Omental fat pad (tissue), 4 donors: Measurements from ENCODE around the gene SRP14. TPM values are rescaled to one million over a fixed set of nuclear protein-coding genes. Genes with fewer than 3 reads are reported as not detected.

ENCODE experiments used
- ATAC-seq: fragments of 150-250 bp; one replicate; pipeline ENCODE4 v1.9.1; 2016; ENCODE audit warnings: mild to moderate bottlenecking, moderate library complexity; ENCODE audit not compliant: low FRiP score
- DNase-seq: peaks from one replicate; pipeline ENCODE4 v3.0.0-alpha.2; 2019; ENCODE audit warnings: low spot score
- total RNA-seq, 4 donors: library from RNA; depleted of rRNA; stranded (reverse); fragments of >200 nt; gene quantifications; one replicate each; pipeline ENCODE4 v1.1.0, GENCODE V29; 2016
- TF ChIP-seq, protein P1 (sequence below), 3 donors: fragments of 450-650 bp; IDR thresholded peaks; one replicate each; pipeline ENCODE4 v1.5.1; 2016 to 2017; ENCODE audit warnings: antibody characterized with exemption in 3 of 3, mild to moderate bottlenecking in 3 of 3, moderate library complexity in 2 of 3

The SRP14 gene
- total RNA-seq, 4 donors from 2014 or later: 276 to 299 (median 286) TPM

DNA sequence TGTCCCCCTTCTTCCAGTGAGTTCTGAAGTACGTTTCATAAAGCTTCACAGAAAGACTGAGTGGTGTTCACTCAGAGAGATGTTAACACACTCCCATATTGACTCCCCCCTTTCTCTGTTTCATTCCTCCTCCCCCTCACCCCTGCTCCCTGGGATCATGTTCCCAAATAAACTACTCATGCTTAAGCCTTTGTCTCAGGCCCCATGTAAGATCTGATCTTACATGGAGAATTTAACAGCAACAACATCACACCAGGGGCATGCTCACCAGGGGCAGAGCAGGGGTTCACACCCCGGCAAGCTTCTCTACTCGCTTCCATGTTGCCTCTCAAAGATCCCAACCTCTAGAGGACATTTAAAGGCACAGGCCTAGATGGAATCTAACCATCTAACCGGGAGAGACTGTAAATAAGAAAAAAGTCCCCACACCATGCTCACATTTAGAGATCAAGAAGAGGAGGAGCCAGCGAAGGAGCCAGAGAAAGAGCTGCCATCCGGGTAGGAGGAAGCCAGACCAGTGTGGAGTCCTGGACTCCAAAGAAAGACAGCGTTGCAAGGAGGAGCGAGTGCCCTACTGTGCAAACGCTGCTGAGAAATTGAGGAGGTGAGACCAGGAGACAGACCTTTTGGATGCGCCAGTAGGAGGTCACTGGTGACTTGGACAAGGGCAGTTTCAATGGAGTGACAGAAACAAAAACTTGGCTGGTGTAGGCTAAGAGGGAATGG, 21.4 kb upstream of the SRP14 start:
- TF ChIP-seq, protein P1, sequence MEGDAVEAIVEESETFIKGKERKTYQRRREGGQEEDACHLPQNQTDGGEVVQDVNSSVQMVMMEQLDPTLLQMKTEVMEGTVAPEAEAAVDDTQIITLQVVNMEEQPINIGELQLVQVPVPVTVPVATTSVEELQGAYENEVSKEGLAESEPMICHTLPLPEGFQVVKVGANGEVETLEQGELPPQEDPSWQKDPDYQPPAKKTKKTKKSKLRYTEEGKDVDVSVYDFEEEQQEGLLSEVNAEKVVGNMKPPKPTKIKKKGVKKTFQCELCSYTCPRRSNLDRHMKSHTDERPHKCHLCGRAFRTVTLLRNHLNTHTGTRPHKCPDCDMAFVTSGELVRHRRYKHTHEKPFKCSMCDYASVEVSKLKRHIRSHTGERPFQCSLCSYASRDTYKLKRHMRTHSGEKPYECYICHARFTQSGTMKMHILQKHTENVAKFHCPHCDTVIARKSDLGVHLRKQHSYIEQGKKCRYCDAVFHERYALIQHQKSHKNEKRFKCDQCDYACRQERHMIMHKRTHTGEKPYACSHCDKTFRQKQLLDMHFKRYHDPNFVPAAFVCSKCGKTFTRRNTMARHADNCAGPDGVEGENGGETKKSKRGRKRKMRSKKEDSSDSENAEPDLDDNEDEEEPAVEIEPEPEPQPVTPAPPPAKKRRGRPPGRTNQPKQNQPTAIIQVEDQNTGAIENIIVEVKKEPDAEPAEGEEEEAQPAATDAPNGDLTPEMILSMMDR (IDR thresholded peaks at IDR 0.05): no peak
- DNase-seq: no peak
- no peak for ATAC-seq

DNA sequence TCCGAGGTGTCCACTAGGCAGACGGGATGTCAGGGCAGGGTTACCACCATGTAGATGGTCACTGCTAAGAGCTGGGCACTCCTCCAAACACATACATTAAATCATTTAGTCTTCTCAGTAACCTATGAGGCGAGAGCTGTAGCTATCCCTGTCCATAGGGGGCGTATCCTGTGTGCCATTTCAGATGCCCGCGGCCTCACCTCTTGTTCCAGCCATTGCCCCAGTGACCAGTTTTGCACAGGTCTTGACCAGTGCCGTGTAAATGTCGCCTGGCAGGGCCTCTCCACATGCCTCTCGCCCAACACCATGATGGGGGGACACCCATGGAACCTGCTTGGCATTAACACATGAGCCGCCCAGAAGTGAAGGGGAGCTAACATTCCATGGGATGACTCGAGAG, 20.8 kb upstream of the SRP14 start:
- TF ChIP-seq, protein P1 (IDR thresholded peaks at IDR 0.05): no peak
- ATAC-seq: no peak
- no peak for DNase-seq

- ATAC-seq (no peak), DNase-seq (no peak)
- TF ChIP-seq, protein P1 (IDR thresholded peaks at IDR 0.05): no peak
Measured at GRCh38 chr15:40058476-40059140, 19.6 kb upstream of the SRP14 start.

- no peak for DNase-seq
- TF ChIP-seq, protein P1 (IDR thresholded peaks at IDR 0.05): no peak
- ATAC-seq: no peak
Measured at GRCh38 chr15:40055576-40056293, 16.8 kb upstream of the SRP14 start.

DNA sequence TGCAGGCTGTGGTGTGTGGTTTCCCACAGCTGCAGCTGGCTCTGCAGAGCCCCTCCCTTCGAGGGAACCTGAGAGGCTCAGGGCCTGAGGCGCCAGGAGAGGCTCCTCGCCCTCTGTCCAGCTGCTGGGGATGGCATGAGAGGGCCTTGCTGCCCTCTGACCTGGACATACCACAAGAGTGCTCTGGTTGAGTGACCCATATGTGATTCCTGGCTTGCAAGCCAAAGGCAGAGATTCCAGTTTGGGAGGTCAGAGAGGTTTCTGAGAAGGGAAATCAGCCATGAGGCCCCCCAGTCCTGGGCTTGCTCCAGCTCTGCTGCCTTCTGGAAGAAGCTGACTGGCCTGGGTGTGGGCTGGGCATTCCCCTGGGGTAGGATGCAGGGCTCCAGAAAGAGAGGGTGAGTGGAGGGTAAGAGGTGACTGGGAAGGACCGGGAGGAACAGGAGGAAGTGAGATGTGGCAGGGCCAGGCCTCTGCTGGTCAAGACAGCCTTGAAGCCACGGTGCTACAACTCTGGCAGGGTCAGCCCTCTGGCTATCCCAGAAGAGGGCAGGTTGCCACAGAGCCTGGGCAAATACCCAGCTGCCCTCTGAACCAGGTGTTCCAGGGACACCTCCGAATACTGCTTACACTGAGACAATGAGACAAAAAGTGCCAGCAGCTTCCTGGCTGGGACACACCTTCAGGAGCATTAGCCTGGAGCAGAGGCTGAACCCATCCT, 16.0 kb upstream of the SRP14 start:
- DNase-seq (no peak), ATAC-seq (no peak)
- TF ChIP-seq, protein P1 (IDR thresholded peaks at IDR 0.05): no peak

GRCh38 chr15:40054605-40054854, 15.5 kb upstream of the SRP14 start:
- DNase-seq (no peak), ATAC-seq (no peak)
- TF ChIP-seq, protein P1 (IDR thresholded peaks at IDR 0.05): no peak
